IPS-18c (cell line): ENCODE data around the gene COL2A1.

Experiments
- H3K4me3 ChIP-seq: 2 replicates; pipeline ENCODE4 v1.7.0; 2013; ENCODE audit warnings: low read depth, mild to moderate bottlenecking, low read length, moderate library complexity; ENCODE audit not compliant: insufficient read depth
- H3K9me3 ChIP-seq: one replicate; pipeline ENCODE4 v1.6.1; 2013; ENCODE audit warnings: mild to moderate bottlenecking, low read length, moderate library complexity; ENCODE audit not compliant: control insufficient read depth, insufficient read depth

Gene COL2A1

GRCh38 chr12:48003226-48004052 is 837 bp downstream of the COL2A1 start:
- Histone ChIP-seq H3K9me3 (no peaks in the 10 kb centered on the region), H3K4me3 (peak overlapping the region; percentile 42)

DNA sequence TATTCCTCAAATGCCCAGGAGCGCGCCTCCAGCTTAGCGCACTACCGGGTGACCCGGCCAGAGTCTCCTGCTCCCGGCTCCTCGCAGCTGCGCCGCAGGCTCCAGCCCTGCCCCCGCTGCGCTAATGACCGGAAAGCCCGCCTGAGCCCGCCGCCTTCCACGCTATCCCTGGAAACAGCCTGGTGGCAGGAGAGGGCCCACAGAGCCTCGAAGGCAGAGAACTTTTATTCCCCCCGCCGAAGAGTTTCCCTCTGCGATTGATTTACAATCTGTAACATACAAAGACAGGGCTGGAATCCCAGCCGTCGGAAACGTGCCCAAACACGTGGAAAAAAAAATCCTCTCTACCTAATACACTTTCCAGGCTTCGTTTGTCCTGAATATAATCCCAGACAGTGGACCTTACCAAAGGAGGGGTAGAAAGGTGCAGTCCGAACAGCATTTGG is 1.5 kb downstream of the COL2A1 start:
- peak overlapping the region; percentile 16 for H3K4me3 ChIP-seq
- H3K9me3 ChIP-seq: no peaks in the 10 kb centered on the region

- Histone ChIP-seq H3K9me3 (no peaks in the 10 kb centered on the region), H3K4me3 (peak overlapping the region; percentile 15; the same call in 1 of the 2 replicates)
These were observed 1.9 kb downstream of the COL2A1 start for GRCh38 chr12:48002414-48002730.

DNA sequence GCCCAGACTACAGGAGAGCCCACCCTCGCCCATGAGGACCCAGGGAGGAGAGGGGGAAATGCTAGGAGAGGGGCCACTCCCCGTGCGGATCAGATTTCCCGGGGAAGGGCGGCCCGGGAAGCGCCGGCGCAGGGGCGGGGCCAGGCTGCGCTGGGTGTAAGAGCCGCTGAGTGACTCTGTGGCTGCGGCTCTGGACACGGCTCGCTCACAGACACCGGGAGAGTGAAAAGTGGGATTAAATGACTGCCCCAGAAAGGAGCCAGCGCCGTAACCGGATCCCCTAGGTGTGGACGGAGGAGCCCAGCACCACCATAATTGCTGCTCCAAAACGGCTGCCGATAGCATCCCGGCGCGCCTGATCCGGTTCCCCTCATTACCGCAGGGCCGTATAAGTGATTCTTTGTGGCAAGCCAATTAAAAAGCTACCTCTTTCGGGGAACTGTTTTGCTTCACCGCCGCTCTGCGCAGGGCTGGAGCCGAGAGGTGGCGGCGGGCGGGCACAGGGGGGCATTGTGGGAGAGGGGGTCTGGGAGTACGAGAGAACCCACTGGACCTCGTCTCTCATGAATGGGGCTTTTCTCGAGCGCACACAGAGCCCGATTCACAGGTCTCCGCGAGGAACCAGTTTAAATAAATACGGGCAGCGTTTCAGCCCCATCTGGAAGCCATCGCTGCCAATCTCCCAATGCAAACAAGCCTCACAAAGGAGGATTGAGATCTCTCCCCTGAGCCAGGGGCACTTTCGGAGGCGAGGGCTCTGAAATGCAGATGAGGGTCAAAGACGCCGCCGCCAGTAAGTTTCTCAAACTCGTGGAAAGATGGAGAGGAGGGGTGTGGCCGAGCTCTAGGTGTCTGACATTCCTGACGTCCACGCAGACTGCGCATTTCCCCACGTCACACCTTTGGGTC is 2.5 kb downstream of the COL2A1 start:
- H3K9me3 ChIP-seq: no peaks in the 10 kb centered on the region
- H3K4me3 ChIP-seq: peak overlapping the region; percentile 57

- peak overlapping the region; percentile 57 for H3K4me3 ChIP-seq
These were observed 3.3 kb downstream of the COL2A1 start for GRCh38 chr12:48000878-48001504.

GRCh38 chr12:47999816-48000215 is 4.5 kb downstream of the COL2A1 start:
- Histone ChIP-seq H3K4me3 (no peak overlapping the region), H3K9me3 (no peaks in the 10 kb centered on the region)

More at GRCh38 chr12:48000878-48001504, 3.3 kb downstream of the COL2A1 start:
- no peaks in the 10 kb centered on the region for H3K9me3 ChIP-seq

- no peaks in the 10 kb centered on the region for H3K9me3 ChIP-seq
- H3K4me3 ChIP-seq: no peak overlapping the region
These were observed 7.0 kb downstream of the COL2A1 start for GRCh38 chr12:47997321-47997720.

GRCh38 chr12:47995981-47996401 is 8.3 kb downstream of the COL2A1 start:
- no peak overlapping the region for H3K4me3 ChIP-seq
- H3K9me3 ChIP-seq: no peaks in the 10 kb centered on the region

DNA sequence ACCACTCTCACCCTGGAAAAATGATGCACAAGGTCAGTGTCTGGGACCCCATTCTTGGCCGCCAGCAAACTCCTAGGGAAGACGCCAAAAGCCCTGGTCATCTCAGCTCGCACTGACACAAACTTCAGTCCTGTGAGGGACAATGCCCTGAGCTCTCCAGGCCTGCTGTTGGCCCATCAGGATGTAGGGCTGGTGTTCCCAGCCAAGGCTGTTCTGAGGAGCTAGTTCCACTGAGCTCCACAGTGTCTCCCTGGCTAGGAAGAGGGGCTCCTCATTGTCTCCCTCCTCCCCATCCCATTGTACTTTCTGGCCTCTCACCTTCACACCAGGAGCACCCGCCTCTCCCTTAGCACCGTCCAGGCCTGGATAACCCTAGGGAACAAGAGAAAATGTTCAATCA is 10.8 kb downstream of the COL2A1 start:
- Histone ChIP-seq H3K4me3 (no peak overlapping the region), H3K9me3 (no peaks in the 10 kb centered on the region)

- no peaks in the 10 kb centered on the region for H3K9me3 ChIP-seq
These were observed 11.5 kb downstream of the COL2A1 start for GRCh38 chr12:47992776-47993175.

GRCh38 chr12:47991106-47992061 is 12.9 kb downstream of the COL2A1 start:
- no peak overlapping the region for H3K4me3 ChIP-seq

More at GRCh38 chr12:47992776-47993175, 11.5 kb downstream of the COL2A1 start:
- no peak overlapping the region for H3K4me3 ChIP-seq

DNA sequence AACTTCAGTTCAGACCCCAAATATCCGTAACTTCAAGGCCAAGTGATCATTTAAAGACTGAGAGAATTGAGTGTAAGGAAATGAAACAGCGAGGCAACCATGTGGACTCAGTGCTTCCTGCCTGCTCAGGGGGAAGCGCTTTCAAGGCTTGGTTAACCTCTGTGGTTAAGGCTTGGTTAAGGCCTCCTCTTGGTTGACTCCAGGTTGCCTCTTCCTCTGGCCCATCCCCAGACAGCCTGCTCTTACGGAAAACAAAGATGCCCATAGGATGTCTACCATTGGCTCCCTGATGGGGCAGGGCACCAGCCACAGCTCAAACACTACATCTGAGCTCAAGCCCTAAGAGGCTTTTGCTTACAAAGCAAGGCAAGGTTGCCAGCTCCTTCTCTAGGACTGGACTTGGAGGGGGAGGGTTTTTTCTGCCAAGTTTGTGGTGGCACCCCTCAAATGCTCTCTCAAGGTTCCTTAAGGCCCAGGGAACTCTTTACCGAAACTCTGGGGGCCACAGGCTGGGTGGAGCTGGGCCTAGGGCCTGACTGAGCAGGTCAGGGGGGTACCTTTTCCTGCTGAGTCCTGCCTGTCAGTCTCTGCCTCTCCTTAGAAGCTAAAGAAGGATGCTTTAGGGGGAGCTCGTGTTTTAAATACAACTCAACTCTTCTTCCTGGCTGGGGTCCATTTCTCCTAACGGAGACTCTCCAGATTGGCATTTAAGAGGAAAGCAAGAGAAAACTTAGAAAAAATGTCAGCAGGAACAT is 13.7 kb downstream of the COL2A1 start:
- Histone ChIP-seq H3K4me3 (no peak overlapping the region), H3K9me3 (no peaks in the 10 kb centered on the region)

More at GRCh38 chr12:47991106-47992061, 12.9 kb downstream of the COL2A1 start:
- H3K9me3 ChIP-seq: no peaks in the 10 kb centered on the region

GRCh38 chr12:47989666-47990065 is 14.6 kb downstream of the COL2A1 start:
- no peak overlapping the region for H3K4me3 ChIP-seq

DNA sequence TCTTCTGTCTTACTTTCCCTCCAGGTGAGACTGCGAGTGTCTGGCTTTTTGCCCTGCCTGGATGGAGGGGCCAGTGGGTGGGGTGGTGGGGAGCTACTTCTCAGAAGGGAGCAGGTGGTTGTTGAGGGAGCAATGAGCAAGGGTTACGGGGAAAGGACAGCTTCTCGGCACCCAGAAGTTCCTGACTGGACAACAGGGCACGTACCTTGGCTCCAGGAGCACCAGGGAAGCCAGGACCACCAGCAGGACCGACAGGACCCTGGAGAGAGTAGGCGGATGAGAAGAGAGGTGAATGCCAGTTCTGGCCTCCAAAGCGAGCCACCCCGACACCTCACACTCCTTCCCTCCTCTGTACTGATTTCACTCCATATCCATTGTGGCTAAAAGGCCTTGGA is 15.3 kb downstream of the COL2A1 start:
- no peak overlapping the region for H3K4me3 ChIP-seq

More at GRCh38 chr12:47989666-47990065, 14.6 kb downstream of the COL2A1 start:
- no peaks in the 10 kb centered on the region for H3K9me3 ChIP-seq

DNA sequence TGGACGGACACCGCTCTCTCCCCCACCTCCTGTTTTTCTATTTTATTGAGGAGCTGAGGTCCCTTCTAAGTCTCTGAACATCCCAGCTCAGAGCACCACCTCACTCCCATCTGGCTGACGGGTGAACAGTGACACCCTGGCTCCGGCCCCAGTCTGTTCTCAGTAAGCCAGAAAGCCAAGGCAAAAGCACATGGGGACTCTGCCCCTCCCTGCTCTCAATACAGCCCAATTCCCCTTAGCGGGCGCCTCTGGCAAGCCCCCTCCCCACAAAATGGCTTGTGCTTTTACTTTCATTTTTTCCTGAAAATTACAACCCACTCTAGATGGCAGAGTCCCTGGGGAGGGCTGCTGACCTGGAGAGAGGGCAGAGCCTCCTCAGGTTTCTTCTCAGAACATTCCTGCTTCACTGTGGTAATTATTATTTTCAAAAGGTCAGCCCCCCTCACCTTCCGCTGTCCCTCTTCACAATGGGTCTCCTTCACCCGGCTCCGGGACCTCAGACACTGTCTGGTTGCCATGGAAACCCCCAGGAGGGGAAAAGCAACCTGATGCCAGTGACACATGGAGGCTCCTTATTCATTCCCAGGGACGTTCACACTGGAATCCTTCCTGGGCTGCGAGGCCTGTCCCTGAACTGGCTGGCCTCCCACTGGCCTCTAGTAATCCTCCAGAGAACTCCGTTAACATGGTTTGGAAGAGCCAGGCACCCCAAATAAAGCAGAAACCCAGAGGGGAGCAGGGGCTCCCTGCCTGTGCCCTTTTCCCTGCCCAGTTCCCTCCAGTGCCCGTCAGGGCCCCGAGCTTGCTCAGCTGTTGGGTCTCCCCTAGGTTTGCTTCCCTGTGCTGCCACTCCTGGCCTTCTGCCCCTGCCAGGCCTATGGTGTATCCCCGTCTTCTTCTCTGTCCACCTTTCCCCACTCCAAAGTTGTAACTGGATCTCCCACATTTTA is 15.9 kb downstream of the COL2A1 start:
- Histone ChIP-seq H3K9me3 (no peaks in the 10 kb centered on the region), H3K4me3 (no peak overlapping the region)

More for the DNA sequence above, 15.3 kb downstream of the COL2A1 start:
- no peaks in the 10 kb centered on the region for H3K9me3 ChIP-seq
